Measurements from ENCODE around the gene CAPS2.
"Not testable (repeated sequence)": the region's sequence is repeated elsewhere in the genome, so short reads cannot be mapped to it uniquely, and the experiment has no call there.

Gene CAPS2

GRCh38 chr12:75329918-75330826 lies at the start of gene CAPS2:
CAPS2 (minus strand) TSS chr12:75330324; CDS start chr12:75326498, 3,826 bp downstream.
- DNase-seq, result peak; percentile 83

- no peak for DNase-seq
Measured at GRCh38 chr12:75378354-75378753, 48.2 kb upstream of the CAPS2 start.

- no peak for DNase-seq
Measured at GRCh38 chr12:75374971-75375370, 44.8 kb upstream of the CAPS2 start.

GRCh38 chr12:75366629-75367028 lies 36.5 kb upstream of the CAPS2 start:
- no peak for DNase-seq

- DNase-seq, result no peak
Measured at GRCh38 chr12:75364919-75365318, 34.8 kb upstream of the CAPS2 start.

- no peak for DNase-seq
Measured at GRCh38 chr12:75361408-75361807, 31.3 kb upstream of the CAPS2 start.

- no peak for DNase-seq
Measured at GRCh38 chr12:75360920-75361319, 30.8 kb upstream of the CAPS2 start.

- DNase-seq, result no peak
Measured at GRCh38 chr12:75354011-75354410, 23.9 kb upstream of the CAPS2 start.

- no peak for DNase-seq
Measured at GRCh38 chr12:75350413-75350812, 20.3 kb upstream of the CAPS2 start.

GRCh38 chr12:75349946-75350345 lies 19.8 kb upstream of the CAPS2 start:
- DNase-seq, result no peak

- not testable (repeated sequence) for DNase-seq
Measured at GRCh38 chr12:75346215-75346614, 16.1 kb upstream of the CAPS2 start.

- no peak for DNase-seq
Measured at GRCh38 chr12:75345531-75345930, 15.4 kb upstream of the CAPS2 start.

- DNase-seq, result no peak
Measured at GRCh38 chr12:75341873-75342272, 11.7 kb upstream of the CAPS2 start.

GRCh38 chr12:75337905-75338304 lies 7.8 kb upstream of the CAPS2 start:
- DNase-seq, result no peak

GRCh38 chr12:75334384-75335030 lies 4.4 kb upstream of the CAPS2 start, which contains the start of gene GLIPR1L1:
GLIPR1L1 (plus strand) TSS chr12:75334670; CDS start chr12:75334729, 59 bp downstream.
- peak; percentile 83 for DNase-seq

- DNase-seq, result no peak
Measured at GRCh38 chr12:75327642-75328041, 2.5 kb downstream of the CAPS2 start.

GRCh38 chr12:75323663-75324062 lies 6.5 kb downstream of the CAPS2 start:
- no peak for DNase-seq

GRCh38 chr12:75322464-75322863 lies 7.7 kb downstream of the CAPS2 start:
- DNase-seq, result no peak

GRCh38 chr12:75317784-75318183 lies 12.3 kb downstream of the CAPS2 start:
- no peak for DNase-seq

- DNase-seq, result no peak
Measured at GRCh38 chr12:75315518-75315917, 14.6 kb downstream of the CAPS2 start.

- DNase-seq, result no peak
Measured at GRCh38 chr12:75311369-75311768, 18.8 kb downstream of the CAPS2 start.

GRCh38 chr12:75308279-75308678 lies 21.8 kb downstream of the CAPS2 start:
- DNase-seq, result no peak

GRCh38 chr12:75305412-75306332 lies 24.5 kb downstream of the CAPS2 start:
- DNase-seq, result no peak
